Fibroblast of the aortic adventitia (primary cell): ENCODE data around the gene CCK. TPM values are rescaled to one million over a fixed set of nuclear protein-coding genes. Genes with fewer than 3 reads are reported as not detected.
A peak's percentile ranks its signal among the peaks of the same experiment; 100 is the strongest.

Experiments used
- DNase-seq: peaks from one replicate; pipeline ENCODE4 v3.0.0-alpha.2; 2010; ENCODE audit warnings: low read depth
- H3K4me3 ChIP-seq: 2 replicates; pipeline ENCODE4 v1.5.1; 2011; ENCODE audit warnings: low read depth, mild to moderate bottlenecking, control low read depth, low read length, moderate library complexity
- total RNA-seq: library from RNA; depleted of rRNA; stranded (reverse); fragments of >200 nt; gene quantifications from 2 replicates; pipeline ENCODE4 v1.2.3, GENCODE V29; 2012; ENCODE audit warnings: low replicate concordance
- TF ChIP-seq, protein P1 (sequence below): IDR thresholded peaks from 2 replicates; pipeline ENCODE4 v1.5.1; 2011; ENCODE audit warnings: mild to moderate bottlenecking, low read length, control low read depth, inconsistent platforms; ENCODE audit not compliant: insufficient read depth

CCK gene
- total RNA-seq, 1 donor, result 2.3 TPM

DNA sequence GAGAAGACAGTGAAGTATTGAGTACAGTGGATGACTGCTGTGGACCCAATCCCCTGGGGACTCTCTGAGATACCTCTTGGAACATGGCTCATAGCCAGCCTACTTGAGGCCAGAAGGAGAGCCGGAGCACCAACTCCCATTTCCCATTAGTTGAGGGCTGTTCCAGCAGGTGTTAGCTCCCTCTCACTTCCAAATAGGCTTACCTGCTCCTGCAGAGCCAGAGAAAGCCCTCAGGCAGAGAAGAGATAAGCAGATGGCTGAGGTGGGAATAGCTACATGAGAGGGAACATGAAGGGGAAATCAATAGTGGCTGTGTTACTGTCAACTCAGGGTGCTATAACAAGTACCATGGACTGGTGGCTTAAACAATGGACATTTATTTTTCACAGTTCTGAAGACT, 4.6 kb upstream of the CCK start:
- H3K4me3 ChIP-seq, result no peak overlapping the region
- no peak for DNase-seq
- TF ChIP-seq, protein P1, sequence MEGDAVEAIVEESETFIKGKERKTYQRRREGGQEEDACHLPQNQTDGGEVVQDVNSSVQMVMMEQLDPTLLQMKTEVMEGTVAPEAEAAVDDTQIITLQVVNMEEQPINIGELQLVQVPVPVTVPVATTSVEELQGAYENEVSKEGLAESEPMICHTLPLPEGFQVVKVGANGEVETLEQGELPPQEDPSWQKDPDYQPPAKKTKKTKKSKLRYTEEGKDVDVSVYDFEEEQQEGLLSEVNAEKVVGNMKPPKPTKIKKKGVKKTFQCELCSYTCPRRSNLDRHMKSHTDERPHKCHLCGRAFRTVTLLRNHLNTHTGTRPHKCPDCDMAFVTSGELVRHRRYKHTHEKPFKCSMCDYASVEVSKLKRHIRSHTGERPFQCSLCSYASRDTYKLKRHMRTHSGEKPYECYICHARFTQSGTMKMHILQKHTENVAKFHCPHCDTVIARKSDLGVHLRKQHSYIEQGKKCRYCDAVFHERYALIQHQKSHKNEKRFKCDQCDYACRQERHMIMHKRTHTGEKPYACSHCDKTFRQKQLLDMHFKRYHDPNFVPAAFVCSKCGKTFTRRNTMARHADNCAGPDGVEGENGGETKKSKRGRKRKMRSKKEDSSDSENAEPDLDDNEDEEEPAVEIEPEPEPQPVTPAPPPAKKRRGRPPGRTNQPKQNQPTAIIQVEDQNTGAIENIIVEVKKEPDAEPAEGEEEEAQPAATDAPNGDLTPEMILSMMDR, result no peak

DNA sequence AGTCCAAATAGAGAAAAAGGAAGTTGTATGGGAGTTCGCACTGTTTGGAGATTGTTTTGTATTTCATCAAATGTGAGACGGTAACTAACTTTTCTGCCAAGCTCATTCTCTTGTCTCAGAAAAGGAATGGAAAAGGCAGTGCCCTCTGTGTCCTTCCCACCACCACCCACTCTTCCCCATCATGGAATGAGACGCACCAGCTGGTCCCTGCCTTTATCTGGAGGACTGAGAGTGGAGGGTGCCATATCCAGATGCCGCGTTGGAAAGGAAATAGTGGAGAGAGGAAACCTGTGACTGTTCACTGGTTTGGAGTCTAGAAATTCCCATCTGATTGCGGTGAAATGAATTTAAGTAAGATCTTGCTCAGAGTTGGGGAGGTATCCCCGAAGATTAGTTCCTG, 3.7 kb upstream of the CCK start:
- H3K4me3 ChIP-seq, result no peak overlapping the region
- TF ChIP-seq, protein P1, result no peak
- no peak for DNase-seq

DNA sequence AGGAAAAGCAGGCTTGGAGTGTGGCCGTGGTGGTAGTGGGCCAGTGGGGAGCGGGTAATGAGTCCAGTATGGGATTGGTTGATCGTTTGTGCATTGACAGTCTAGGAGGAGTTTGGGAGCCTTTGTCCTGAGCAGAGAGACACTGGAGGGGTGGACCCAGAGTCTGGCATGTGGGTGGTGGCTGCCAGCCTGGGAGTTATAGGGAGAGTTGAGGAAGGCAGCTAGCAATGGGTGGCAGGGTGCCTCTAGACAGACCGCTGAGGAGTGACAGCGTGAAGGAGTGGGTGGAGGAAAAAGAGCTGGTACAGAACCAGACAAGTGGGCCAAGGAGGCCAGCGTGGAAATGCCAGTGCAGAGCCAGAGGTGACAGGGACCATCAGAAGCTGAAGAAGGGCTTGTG, 1.9 kb upstream of the CCK start:
- TF ChIP-seq, protein P1, result no peak
- DNase-seq, result no peak

DNA sequence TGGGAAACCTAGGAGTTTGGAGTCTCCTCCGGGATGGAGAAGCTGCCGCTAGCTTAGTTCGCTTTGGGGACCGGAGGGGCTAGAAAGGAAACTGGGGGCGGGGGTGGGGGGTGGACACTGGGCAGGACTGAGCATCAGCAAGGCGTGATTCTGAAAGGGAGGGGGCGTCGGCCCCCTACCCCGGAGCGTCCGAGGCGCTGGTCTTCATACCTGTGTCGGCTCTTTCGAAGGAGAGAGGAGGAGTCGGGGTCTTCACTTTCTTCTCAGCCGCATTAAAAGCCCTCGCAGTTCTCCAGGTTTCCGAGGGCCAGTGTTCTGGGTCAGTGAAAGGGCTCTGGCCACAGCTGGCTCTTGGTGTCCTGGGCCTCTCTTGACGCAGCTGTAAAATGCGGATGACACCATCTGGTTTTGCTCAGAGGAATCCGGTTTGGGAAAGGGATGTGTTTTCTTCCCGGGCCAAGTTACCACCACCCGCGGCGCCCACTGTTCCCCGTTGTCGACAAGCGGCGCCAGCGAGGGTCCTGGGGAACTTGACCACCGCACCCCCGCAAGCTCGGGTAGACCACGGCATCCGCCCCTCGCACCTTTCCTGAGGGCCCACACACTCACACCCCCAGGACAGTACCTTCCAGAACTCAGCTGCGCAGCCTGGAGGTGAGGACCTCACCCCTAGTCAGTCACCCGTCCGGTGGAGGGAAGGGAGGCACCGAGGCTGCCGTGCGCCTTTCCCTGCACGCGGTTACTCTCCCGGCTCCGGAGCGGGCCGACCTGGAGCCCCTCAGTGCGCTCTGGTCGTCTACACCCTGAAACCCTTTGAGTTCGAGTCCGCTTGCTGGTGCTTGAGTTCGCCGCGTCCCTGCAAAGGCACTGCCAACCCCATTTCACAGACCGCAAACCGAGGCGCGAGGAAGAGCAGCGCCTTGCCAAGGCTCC, 660 bp downstream of the CCK start:
- TF ChIP-seq, protein P1, result no peak
- no peak overlapping the region for H3K4me3 ChIP-seq
- DNase-seq, result no peak

More for the DNA sequence above, 1.9 kb upstream of the CCK start:
- no peak overlapping the region for H3K4me3 ChIP-seq

DNA sequence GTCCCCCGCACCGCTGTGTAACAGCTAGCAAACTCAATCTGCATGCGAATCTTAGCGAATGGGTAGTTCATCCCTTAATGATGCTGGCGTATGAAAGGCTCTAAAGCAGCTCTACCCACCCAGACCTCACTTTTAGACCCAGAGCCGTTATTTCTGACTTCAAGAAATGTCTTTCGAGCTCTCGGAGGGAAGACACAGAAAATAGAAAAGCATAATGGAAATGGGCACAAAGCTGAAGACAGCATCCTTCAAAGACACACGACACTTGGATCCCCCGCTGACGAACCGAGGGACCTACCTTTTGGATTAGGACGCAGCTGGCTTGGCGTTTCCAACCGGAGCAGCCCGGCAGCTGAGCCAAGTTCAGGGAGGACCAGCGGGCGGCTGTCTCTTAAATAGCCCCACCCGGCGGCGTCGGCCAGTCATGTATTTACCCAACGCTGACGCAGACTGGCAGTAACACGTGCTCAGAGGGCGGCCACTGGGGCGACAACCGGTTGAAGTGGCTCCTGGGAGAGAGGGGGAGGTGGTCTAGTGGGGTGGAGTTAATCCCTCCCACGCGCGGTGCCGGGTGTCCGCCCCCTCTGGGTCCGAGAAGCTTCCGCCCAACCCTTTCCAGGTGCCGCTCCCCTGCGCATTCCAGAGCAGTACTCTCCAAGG, 1.5 kb downstream of the CCK start:
- H3K4me3 ChIP-seq, result no peak overlapping the region
- TF ChIP-seq, protein P1, result no peak
- DNase-seq, result peak; percentile 40

DNA sequence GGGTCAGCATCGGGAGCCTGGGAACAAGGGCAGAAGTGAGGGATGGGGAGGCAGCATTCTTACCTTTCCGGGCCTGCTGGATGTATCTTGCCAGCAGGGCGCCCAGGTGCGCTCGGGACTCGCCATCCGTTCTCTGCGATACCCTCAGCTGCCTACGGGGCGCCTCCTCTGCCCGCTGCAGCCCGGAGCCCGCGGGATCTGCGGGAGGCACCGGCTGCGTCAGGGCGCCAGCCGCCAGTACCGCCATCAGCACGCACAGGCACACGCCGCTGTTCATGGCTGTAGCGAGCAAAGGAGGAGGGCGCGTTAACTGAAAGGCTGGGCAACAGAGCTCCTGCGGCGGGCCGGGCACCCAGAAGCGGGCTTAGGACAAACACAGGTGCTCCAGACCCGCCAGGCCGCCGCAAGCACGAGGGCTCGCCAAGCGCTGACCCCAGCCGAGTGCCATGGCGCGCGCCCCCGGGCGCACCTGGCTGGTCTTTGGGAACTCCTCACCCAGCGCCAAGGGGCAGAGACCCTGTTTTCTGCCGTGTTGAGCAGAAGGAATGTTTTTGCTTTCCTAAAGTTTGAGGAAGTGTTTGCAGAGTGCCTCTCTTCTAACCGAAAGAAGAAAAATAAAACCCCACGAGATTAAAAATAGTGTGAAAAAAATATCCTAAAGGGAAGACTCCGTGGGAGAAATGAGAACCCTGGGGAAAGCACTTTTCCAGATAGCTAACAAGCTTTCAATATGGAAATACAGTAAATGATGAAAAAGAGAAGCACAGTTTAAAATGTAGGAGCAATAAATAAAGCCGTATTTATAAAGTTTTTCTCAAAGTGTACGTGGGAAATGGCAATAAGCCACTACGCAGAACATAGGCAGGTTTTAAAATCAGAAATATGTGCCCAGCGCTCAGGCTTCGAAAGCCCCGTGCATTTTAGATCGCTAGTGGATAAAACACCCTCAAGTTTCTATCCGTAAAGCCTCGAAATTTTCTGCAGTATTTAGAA, 2.3 kb downstream of the CCK start:
- TF ChIP-seq, protein P1, result no peak
- H3K4me3 ChIP-seq, result peak overlapping the region; percentile 28
- no peak for DNase-seq
